IMR-90 (cell line): ENCODE measurements around the gene EFCAB5. TPM values are rescaled to one million over a fixed set of nuclear protein-coding genes. Genes with fewer than 3 reads are reported as not detected.

ENCODE experiments used
- ATAC-seq: fragments of 200-7000 bp; cut with Tn5 transposase; 2 replicates; pipeline ENCODE4 v1.9.1; 2020; ENCODE audit warnings: low read depth, mild to moderate bottlenecking, moderate library complexity
- BruUV-seq: library from RNA; stranded (reverse); fragments of 400-500 nt; replicated peaks from 2 replicates; lab custom pipeline; 2021; lab: Mats Ljungman, UMichigan
- CTCF ChIA-PET: fragments of 300-600 bp; formaldehyde crosslinking; extraction: SDS; loops from one replicate; lab custom pipeline; 2021; ENCODE audit warnings: antibody characterized with exemption; lab: Yijun Ruan, JAX
- POLR2A ChIA-PET: fragments of 300-600 bp; sonication (Branson Sonifier 250); formaldehyde crosslinking; loops from one replicate; lab custom pipeline; 2022; ENCODE audit warnings: antibody characterized with exemption; ENCODE audit not compliant: unreplicated experiment; lab: Charles Lee
- DNase-seq: peaks from one replicate; pipeline ENCODE4 v3.0.0; 2013
- H2AFZ ChIP-seq: replicated peaks from 2 replicates; pipeline ENCODE3; 2013; ENCODE audit warnings: low read length, mild to moderate bottlenecking; ENCODE audit not compliant: poor library complexity
- H2AK5ac ChIP-seq: 2 replicates; pipeline ENCODE4 v1.6.1; 2013; ENCODE audit warnings: low read depth, low read length, inconsistent platforms
- H2AK9ac ChIP-seq: replicated peaks from 2 replicates; pipeline ENCODE3; 2013; ENCODE audit warnings: mild to moderate bottlenecking, low read depth, low read length, moderate library complexity; ENCODE audit not compliant: poor library complexity
- H2BK120ac ChIP-seq: 2 replicates; pipeline ENCODE4 v1.6.1; 2013; ENCODE audit warnings: low read depth, low read length, inconsistent platforms
- H2BK15ac ChIP-seq: 3 replicates; pipeline ENCODE4 v1.6.1; 2013; ENCODE audit warnings: low read depth, low read length, inconsistent platforms
- H2BK20ac ChIP-seq: 2 replicates; pipeline ENCODE4 v1.6.1; 2013; ENCODE audit warnings: low read depth, mild to moderate bottlenecking, inconsistent platforms, low read length, moderate library complexity
- H2BK5ac ChIP-seq: 2 replicates; pipeline ENCODE4 v1.6.1; 2013; ENCODE audit warnings: mild to moderate bottlenecking, low read depth, low read length, inconsistent platforms; ENCODE audit not compliant: poor library complexity, severe bottlenecking
- H3K14ac ChIP-seq: replicated peaks from 2 replicates; pipeline ENCODE4 v1.6.1; 2013; ENCODE audit warnings: low read depth, low read length, inconsistent platforms
- H3K18ac ChIP-seq: 2 replicates; pipeline ENCODE4 v1.6.1; 2013; ENCODE audit warnings: low read depth, low read length, control low read depth
- H3K23ac ChIP-seq: 2 replicates; pipeline ENCODE4 v1.6.1; 2013; ENCODE audit warnings: low read depth, low read length, inconsistent platforms
- H3K27ac ChIP-seq: 2 replicates; pipeline ENCODE4 v1.5.1; 2013; ENCODE audit warnings: mild to moderate bottlenecking, control low read depth, low read length; ENCODE audit not compliant: insufficient read depth
- H3K27me3 ChIP-seq: 2 replicates; pipeline ENCODE4 v1.6.1; 2013; ENCODE audit warnings: low read length; ENCODE audit not compliant: control insufficient read depth, insufficient read depth
- H3K36me3 ChIP-seq: 2 replicates; pipeline ENCODE4 v1.6.1; 2013; ENCODE audit warnings: low read length, mixed read lengths; ENCODE audit not compliant: control insufficient read depth, insufficient read depth
- H3K4ac ChIP-seq: 2 replicates; pipeline ENCODE4 v1.6.1; 2013; ENCODE audit warnings: low read depth, low read length, inconsistent platforms
- H3K4me1 ChIP-seq: 2 replicates; pipeline ENCODE4 v1.6.1; 2013; ENCODE audit warnings: low read length, mixed read lengths; ENCODE audit not compliant: control insufficient read depth, insufficient read depth
- H3K4me2 ChIP-seq: 2 replicates; pipeline ENCODE4 v1.6.1; 2013; ENCODE audit warnings: low read depth, mild to moderate bottlenecking, control low read depth, low read length, moderate library complexity
- H3K4me3 ChIP-seq: 2 replicates; pipeline ENCODE4 v1.5.1; 2013; ENCODE audit warnings: low read depth, mild to moderate bottlenecking, control low read depth, low read length, moderate library complexity; ENCODE audit not compliant: insufficient read depth
- H3K56ac ChIP-seq: 2 replicates; pipeline ENCODE4 v1.6.1; 2013; ENCODE audit warnings: low read length, inconsistent platforms; ENCODE audit not compliant: insufficient read depth; ENCODE audit errors: extremely low read depth
- H3K79me1 ChIP-seq, 2 experiments: 2 replicates each; pipeline ENCODE4 v1.6.1; 2013; ENCODE audit warnings: low read length in 2 of 2, inconsistent platforms in 1 of 2, low read depth in 1 of 2
- H3K9ac ChIP-seq: 2 replicates; pipeline ENCODE4 v1.6.1; 2013; ENCODE audit warnings: low read depth, low read length, control low read depth
- H3K9me1 ChIP-seq: 2 replicates; pipeline ENCODE4 v1.6.1; 2013; ENCODE audit warnings: low read length, inconsistent platforms; ENCODE audit not compliant: insufficient read depth
- H3K9me3 ChIP-seq: 2 replicates; pipeline ENCODE4 v1.6.1; 2013; ENCODE audit warnings: low read length; ENCODE audit not compliant: control insufficient read depth, insufficient read depth
- H4K20me1 ChIP-seq: 2 replicates; pipeline ENCODE4 v1.6.1; 2013; ENCODE audit warnings: low read length, inconsistent platforms; ENCODE audit not compliant: insufficient read depth
- H4K5ac ChIP-seq: 2 replicates; pipeline ENCODE4 v1.6.1; 2013; ENCODE audit warnings: mild to moderate bottlenecking, low read depth, low read length, control low read depth
- H4K8ac ChIP-seq, 2 experiments: 2 replicates each; pipeline ENCODE4 v1.6.1; 2013; ENCODE audit warnings: low read depth in 2 of 2, low read length in 2 of 2, control low read depth in 1 of 2, inconsistent platforms in 1 of 2
- H4K91ac ChIP-seq: 2 replicates; pipeline ENCODE4 v1.6.1; 2013; ENCODE audit warnings: low read depth, low read length, inconsistent platforms; ENCODE audit not compliant: insufficient read depth
- CEBPB ChIP-seq: IDR thresholded peaks from 2 replicates; pipeline ENCODE4 v1.6.1; 2012; ENCODE audit warnings: low read depth, low read length, improper control_type of control experiment
- FOS ChIP-seq: fragments of 150-350 bp; IDR thresholded peaks from 2 replicates; pipeline ENCODE4 v1.6.1; 2016; ENCODE audit warnings: low read depth, low read length
- NFE2L2 ChIP-seq: fragments of 150-350 bp; IDR thresholded peaks from 2 replicates; pipeline ENCODE4 v1.6.1; 2016; ENCODE audit warnings: low read depth, mild to moderate bottlenecking, low read length
- POLR2A ChIP-seq: IDR thresholded peaks from 2 replicates; pipeline ENCODE4 v1.6.1; 2012; ENCODE audit warnings: mild to moderate bottlenecking, low read depth, low read length
- RAD21 ChIP-seq: IDR thresholded peaks from 2 replicates; pipeline ENCODE4 v1.6.1; 2012; ENCODE audit warnings: low read length, improper control_type of control experiment
- RCOR1 ChIP-seq: IDR thresholded peaks from 2 replicates; pipeline ENCODE4 v1.6.1; 2012; ENCODE audit warnings: mild to moderate bottlenecking, low read length, improper control_type of control experiment; ENCODE audit not compliant: insufficient replicate concordance
- RFX5 ChIP-seq: IDR thresholded peaks from 2 replicates; pipeline ENCODE4 v1.8.0; 2012; ENCODE audit warnings: low read depth, mild to moderate bottlenecking, low read length, moderate library complexity
- SMC3 ChIP-seq: fragments of 150-350 bp; IDR thresholded peaks from 2 replicates; pipeline ENCODE4 v1.6.1; 2016; ENCODE audit warnings: low read depth, mild to moderate bottlenecking, antibody characterized with exemption, low read length, moderate library complexity
- WGBS, 2 experiments: methylation state at CpG; one replicate each; pipeline versions ENCODE4 v1.1.5 to v1.1.7; 2013; ENCODE audit warnings: missing lambda C conversion rate in 2 of 2; ENCODE audit not compliant: insufficient read length in 1 of 2; ENCODE audit errors: extremely low coverage in 2 of 2; 5-methylcytosine and 5-hydroxymethylcytosine counted together
- dilution Hi-C: fragments of 300-500 bp; cut with HindIII; formaldehyde crosslinking; loops from one replicate; pipeline ENCODE4 v1.14.3; 2018; ENCODE audit warnings: low sequenced_read_pairs; ENCODE audit not compliant: unreplicated experiment
- in situ Hi-C: fragments of 300-500 bp; cut with MboI; formaldehyde crosslinking; loops from 3 replicates; pipeline ENCODE4 v1.14.3; 2019; ENCODE audit warnings: low sequenced_read_pairs, inconsistent platforms, mixed read lengths
- intact Hi-C: fragments of 100-400 bp; cut with micrococcal nuclease; formaldehyde crosslinking; loops from 2 replicates; pipeline ENCODE4 v1.10.0; 2022
- polyA plus RNA-seq, 3 experiments: library from polyadenylated mRNA; depleted of rRNA; stranded (reverse); fragments of >200 nt; gene quantifications; 2 replicates each; pipeline ENCODE4 v1.2.3, GENCODE V29; 2012; ENCODE audit warnings: low replicate concordance in 1 of 3
- total RNA-seq: library from RNA; depleted of rRNA; stranded (reverse); fragments of >200 nt; gene quantifications from 2 replicates; pipeline ENCODE4 v1.2.3, GENCODE V29; 2012
- TF ChIP-seq, protein P1 (sequence below): fragments of 150-350 bp; IDR thresholded peaks from 2 replicates; pipeline ENCODE4 v1.6.1; 2017; ENCODE audit warnings: mild to moderate bottlenecking, antibody characterized with exemption, low read length, low read depth

Gene EFCAB5
- total and polyA plus RNA-seq, 2 of the 4 experiments (the other 2 are of a cell fraction): 0.14 TPM; not detected in 1

DNA sequence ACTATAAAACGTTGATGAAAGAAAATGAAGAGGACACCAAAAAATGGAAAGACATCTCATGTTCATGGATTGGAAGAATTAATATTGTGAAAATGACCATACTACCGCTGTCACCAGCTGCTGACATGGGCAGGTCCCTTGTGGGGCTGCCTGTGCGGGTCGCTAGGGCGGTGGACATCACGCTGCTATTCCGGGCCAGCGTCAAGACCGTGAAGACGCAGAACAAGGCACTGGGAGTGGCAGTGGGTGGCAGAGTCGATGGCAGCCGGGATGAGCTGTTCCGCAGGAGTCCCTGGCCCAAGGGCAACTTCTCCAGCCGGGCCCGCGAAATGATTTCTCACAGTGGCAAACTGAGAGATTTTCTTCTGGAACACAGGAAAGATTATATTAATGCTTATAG is 127.0 kb downstream of the EFCAB5 start:
- H2BK120ac ChIP-seq: no peak overlapping the region
- no peak overlapping the region for H2AK9ac ChIP-seq
- no peak overlapping the region for H3K56ac ChIP-seq
- dilution Hi-C loops: no loop called here
- no peak overlapping the region for H4K91ac ChIP-seq
- ATAC-seq (no peak), DNase-seq (no peak)
- no peak overlapping the region for H2BK15ac ChIP-seq
- ChIA-PET CTCF (interaction anchor here (1.5 kb wide), 1 partner anchor 25 kb away, joined by 4 read pairs; no protein-coding TSS in a partner anchor), POLR2A (no interaction called here)
- no peak overlapping the region for H3K27ac ChIP-seq
- H2BK5ac ChIP-seq: no peak overlapping the region
- no peak overlapping the region for H3K4ac ChIP-seq
- no peak overlapping the region for H4K5ac ChIP-seq
- 71% methylated on average over 1 of the region's 16 CpGs; no CpG with 5 or more reads in 1 of the 2 experiments for WGBS, 2 experiments
- H3K4me1 ChIP-seq: no peaks in the 10 kb centered on the region
- H2BK20ac ChIP-seq: no peak overlapping the region
- H4K8ac ChIP-seq: no peak overlapping the region
- no peak overlapping the region for H3K18ac ChIP-seq
- H3K9ac ChIP-seq: no peak overlapping the region
- H3K79me1 ChIP-seq: no peaks in the 10 kb centered on the region
- no peak overlapping the region for H3K4me3 ChIP-seq
- H4K20me1 ChIP-seq: no peaks in the 10 kb centered on the region
- peaks cover 11% of the 10 kb centered on the region for H3K9me3 ChIP-seq
- H3K27me3 ChIP-seq: peaks cover 7% of the 10 kb centered on the region; the same call in 1 of the 2 replicates
- TF ChIP-seq RCOR1 (no peak), SMC3 (no peak), RFX5 (no peak), FOS (no peak), CEBPB (no peak), NFE2L2 (no peak), RAD21 (no peak), POLR2A (no peak)
- TF ChIP-seq, protein P1, sequence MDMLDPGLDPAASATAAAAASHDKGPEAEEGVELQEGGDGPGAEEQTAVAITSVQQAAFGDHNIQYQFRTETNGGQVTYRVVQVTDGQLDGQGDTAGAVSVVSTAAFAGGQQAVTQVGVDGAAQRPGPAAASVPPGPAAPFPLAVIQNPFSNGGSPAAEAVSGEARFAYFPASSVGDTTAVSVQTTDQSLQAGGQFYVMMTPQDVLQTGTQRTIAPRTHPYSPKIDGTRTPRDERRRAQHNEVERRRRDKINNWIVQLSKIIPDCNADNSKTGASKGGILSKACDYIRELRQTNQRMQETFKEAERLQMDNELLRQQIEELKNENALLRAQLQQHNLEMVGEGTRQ: no peak
- intact Hi-C loops: no loop called here
- BruUV-seq: no TSS peak
- no peak overlapping the region for H3K4me2 ChIP-seq
- no peaks in the 10 kb centered on the region for H3K9me1 ChIP-seq
- no peak overlapping the region for H2AK5ac ChIP-seq
- H2AFZ ChIP-seq: no peak overlapping the region
- H3K36me3 ChIP-seq: no peaks in the 10 kb centered on the region
- in situ Hi-C loops: loop anchor here (10.0 to 25.0 kb wide), 2 partner anchors 114 to 731 kb away; no protein-coding TSS in a partner anchor
- H3K23ac ChIP-seq: no peak overlapping the region
- no peak overlapping the region for H3K14ac ChIP-seq
